ENCODE measurements around the gene TIMP3.
A peak's percentile ranks its signal among the peaks of the same experiment; 100 is the strongest.

Gene TIMP3

GRCh38 chr22:32830957-32831356, 29.5 kb downstream of the TIMP3 start:
- DNase-seq: no peak

- no peak for DNase-seq
These were observed 30.1 kb downstream of the TIMP3 start for GRCh38 chr22:32831584-32831983.

- DNase-seq: no peak
These were observed 30.7 kb downstream of the TIMP3 start for GRCh38 chr22:32832174-32832573.

DNA sequence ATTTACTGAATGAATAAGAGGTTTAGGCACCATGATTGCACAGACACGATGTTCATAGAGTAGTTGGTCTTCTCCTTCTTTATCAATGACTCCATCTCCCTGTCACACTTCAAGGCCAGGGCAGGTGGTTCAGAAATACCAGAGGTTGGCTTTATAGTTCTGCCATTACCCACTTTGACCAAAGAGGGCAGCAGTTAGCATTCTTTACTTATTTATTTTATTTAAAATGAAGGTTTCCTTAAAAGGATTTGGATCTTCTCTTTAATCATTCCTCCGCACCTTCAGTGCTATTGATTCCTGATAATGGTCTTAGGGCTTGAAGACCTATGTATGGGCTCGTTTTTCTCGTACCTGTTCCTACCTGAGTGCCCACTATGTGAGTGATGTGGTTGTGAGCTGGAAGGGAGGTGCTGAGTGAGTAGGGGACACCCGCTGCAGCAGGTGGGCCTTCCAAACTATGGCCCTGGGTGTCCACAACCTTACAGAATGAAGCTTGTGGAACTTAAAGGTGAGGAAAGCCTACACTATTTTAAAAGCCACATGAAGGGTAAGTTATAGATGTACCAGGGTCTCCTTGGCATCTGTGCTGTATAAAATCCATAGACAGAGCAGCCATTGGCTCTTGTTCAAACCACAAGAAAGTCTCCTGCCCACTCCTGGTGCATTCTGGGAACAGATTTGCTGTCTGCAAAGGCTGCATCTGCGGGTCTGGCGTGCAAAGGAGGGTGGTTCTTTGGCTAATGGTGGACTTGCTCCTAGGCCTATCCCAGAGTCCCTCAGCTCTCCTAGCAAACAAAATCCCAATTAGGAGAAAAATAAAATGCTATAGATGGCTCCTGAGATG, 35.0 kb downstream of the TIMP3 start:
- DNase-seq: no peak

- no peak for DNase-seq
These were observed 35.6 kb downstream of the TIMP3 start for GRCh38 chr22:32837142-32837541.

DNA sequence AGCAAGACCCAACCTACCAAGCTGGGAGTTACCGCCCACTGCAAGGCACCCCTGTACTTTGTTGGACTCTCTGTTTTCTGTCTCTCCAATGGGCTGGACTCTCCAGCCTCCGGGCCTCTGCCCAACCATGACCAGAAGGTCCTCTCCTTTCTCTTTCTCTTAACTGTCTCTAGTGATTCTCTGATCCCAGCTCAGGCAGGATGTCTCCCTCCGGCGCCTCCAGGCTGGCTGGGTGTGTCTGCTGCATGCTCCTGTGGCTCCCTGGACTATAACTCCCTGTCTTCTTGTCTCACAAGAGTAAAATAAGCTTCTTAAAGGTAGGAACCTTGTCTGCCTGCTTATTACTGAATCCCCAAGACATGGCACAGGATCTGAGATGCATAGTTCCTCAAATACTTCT, 36.3 kb downstream of the TIMP3 start:
- DNase-seq: no peak

DNA sequence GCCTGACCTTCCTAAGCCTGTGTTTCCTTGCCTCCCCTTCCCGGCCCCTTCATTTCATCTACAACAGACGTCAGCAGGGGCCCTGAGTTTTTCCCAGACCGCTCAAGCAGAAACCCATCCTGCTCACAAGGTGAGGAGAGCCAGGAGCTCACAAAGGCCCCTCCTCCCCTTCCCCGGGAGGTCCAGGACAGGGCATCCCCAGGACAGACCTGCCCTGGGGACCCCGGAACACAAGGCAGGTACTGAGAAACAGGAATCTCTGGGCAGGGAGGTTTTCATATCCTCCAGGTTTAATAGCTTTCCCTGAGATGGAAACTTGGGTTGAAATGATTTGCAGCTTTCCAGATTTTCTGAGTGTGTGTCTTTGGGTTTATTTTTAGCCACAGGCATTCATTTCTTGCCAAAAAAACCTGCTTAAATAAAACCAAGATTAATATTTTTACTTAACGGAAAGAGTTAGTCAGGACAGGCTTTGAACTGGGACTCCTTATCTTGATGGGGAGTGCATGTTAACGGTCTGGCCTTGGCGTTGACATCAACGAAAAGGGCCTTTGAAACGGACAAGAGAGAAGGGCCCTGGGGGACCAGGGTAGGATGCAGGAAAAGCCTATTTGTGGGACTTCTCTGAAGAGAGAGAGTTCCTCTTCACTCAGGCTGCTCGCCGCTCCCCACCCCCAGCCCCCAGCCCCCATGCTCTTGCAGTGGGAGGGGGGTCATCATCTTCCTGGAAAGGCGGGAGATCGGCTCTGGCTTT, 38.5 kb downstream of the TIMP3 start:
- DNase-seq: peak; percentile 82

GRCh38 chr22:32841175-32841574, 39.7 kb downstream of the TIMP3 start:
- DNase-seq: no peak

GRCh38 chr22:32842486-32842885, 41.0 kb downstream of the TIMP3 start:
- DNase-seq: peak; percentile 55

DNA sequence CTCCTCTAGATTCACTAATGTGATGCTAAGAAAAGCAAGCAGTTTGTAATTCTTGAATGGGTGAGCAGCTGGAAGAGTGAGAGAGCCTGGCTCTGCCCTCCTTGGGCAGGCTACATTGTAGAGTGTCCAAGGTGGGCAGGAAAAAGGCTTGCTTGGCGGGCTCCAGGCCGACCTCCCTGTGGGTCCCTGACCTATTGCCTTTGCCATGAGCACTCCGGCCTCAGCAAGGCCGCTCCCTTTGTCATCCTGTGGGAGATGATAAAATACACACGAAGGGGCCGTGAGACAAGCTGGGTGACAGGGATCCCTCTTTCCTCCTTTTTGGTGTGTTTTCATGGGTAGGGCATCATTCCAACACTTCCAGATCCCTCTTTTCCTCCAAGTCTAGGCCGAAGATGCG, 41.8 kb downstream of the TIMP3 start:
- no peak for DNase-seq

GRCh38 chr22:32844251-32844650, 42.7 kb downstream of the TIMP3 start:
- no peak for DNase-seq

DNA sequence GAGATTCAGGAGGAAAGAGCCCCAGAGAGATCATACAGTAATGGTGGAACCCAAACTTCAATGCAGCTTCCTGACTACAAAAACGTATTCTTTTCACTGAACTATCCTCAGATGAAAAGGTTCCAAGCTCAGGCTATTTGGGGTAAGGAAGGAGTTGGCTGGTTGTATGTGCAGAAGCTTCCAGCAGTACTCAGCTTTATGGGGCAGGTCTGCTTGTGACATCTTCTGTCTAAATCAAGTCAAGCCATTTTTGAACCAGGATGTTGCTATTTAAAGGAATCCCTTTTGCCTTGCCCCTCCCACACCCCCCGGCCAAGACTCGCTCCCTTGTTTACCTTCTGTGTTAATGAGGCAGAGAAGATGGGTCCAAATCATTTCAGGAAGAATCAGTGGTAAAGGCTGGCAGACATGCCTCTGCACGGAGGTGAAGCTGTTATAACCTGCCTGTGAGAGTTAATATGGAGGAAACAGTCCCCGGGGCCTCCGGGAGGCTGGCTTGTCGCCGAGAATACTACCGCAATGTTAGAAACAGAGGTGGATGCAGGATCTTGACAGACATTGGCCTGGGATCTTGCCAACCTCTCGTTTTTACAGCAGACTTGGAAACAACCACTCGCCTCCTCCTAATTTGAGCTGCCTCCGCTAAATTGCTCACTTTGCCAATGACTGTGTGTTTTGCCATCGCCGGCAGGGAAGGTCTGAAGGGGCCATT, 45.4 kb downstream of the TIMP3 start:
- DNase-seq: no peak

GRCh38 chr22:32848226-32848625, 46.7 kb downstream of the TIMP3 start:
- DNase-seq: no peak

DNA sequence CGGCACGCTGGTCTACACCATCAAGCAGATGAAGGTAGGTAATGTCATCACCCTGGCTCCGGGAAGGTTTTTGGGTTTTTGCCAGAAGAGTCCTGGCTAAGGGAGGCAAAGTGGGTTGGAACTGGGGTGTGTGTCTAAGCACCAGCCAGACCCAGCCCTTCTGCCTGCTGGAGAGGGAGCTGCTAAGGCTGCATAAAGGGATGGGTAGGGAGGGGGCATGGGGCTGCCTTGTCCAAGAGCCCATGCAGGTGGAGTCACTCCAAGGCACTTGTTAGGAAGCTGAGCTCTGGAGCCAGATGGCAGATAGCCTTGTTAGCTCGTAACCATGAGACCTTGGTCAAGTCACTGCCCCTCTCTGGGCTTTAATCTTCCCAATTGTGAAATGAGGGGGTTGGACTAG, 48.0 kb downstream of the TIMP3 start:
- DNase-seq: no peak

DNA sequence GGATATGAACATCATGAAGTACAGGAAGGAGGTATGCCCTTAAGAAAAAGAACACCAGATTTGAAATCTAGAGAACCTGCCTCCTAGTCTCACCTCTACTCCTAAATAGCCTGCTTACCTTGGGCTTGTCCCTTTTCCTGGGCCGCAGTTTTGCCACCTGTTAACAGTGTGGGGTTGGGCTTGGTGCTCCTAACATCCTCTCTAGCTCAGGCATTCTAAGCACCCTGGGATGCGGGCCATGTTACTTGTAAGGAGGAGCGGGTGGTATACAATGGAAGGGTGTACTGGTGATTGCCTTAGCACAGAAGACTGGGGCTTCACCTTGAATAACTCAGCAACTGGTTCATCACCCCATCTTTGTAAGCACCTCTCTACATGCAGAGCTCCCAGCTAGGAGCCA, 48.7 kb downstream of the TIMP3 start:
- no peak for DNase-seq

GRCh38 chr22:32850591-32851517, 49.3 kb downstream of the TIMP3 start:
- DNase-seq: no peak

DNA sequence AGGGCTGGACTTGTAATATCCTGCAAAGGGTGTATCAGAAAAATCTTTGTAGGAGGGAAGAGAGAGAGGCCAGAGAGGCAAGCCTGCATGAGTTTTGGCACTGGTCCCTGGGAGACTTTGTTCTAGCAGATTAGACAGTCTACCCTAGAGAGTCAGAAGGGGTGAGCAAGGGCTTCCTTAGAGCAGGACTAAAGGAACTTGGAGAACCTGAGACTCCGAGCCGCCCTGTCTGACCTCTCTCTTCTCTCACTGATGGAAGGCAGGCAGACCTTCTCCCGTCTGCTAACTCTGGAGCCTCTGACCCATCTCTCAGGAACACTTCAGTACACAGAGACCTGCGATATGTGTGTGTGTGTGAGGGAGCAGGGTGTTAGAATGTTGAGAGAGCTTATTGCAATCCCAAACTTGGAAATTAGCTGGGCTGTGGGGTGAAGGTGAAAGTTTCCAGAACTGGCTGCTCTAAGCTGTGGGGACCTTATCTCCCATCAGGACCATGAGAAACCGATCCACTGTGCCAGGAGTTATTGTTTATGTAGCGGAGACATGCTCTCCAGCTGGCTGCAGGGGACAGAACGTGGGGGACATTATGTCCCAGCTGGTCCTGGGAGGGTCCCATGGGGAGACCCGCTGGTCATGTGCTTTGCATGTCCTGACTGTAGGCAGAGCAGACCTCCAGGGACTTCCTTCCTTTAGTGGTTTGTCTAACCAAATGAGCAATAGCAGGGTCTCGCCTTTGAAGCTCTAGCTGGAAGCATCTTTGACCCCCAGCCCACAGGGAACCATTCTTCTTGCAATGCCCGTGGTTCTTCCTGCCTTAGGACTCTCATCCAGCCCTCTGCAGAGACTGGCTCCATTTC, 51.1 kb downstream of the TIMP3 start:
- DNase-seq: no peak

DNA sequence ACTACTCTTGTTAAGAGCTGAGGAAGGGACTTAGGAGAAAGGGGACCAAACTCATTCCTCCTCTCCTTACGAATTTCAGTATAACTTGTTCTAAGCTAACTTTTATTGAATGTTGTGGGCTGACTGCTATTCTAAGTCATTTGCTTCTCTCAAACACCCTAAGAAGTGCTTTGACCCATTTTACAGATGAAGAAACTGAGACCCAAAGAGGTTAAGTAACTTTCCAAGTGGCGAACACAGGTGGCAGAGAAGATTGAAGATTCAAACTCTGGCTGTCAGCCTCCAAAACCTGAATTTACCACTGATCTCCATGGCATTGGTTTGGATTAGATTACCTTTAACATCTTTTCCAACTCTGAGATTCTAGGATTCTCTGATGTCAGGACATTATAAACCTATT, 52.2 kb downstream of the TIMP3 start:
- DNase-seq: no peak

GRCh38 chr22:32854351-32854804, 52.9 kb downstream of the TIMP3 start:
- no peak for DNase-seq

DNA sequence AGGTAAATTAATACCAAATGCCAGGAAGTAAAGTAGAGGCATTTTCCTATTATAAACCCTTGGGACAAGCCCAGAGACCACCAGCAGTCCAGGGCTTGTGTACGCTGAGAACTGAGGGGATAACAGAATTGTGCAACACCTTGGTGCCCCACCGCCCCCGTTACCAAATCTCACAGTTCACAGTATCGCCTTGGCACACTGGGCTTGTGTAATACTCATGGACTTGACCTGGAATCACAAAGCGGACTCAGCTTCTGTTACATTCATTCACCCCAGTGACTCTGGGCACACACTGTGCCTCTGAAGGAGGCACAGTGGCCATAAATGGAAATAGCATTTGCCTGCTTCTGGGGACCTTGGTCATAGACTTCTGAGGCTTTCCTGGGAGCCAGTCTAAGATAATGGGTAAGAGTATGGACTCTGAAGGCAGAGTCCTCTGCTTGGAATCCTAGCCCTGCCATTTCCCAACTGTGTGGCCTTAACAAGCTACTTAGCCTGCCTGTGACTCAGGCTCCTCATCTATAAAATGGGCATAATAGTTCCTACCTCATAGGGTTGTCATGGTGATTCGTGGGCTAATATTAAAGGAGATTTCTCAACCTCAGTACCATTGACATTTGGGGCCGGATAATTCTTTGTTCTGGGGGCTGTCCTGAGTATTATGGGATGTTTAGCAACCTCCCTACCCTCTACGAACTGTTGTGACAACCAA, 53.7 kb downstream of the TIMP3 start:
- no peak for DNase-seq

Measured in fibroblast of skin of right biceps (primary cell).